Endothelial cell of umbilical vein (primary cell): Measurements from ENCODE around the gene C2. TPM values are rescaled to one million over a fixed set of nuclear protein-coding genes. Genes with fewer than 3 reads are reported as not detected.

ENCODE experiments used
- BruUV-seq: library from RNA; stranded (reverse); fragments of 400-500 nt; replicated peaks from 2 replicates; lab custom pipeline; 2021; lab: Mats Ljungman, UMichigan
- CTCF ChIA-PET: fragments of 300-600, 350-600 bp; sonication (Branson Sonifier 250); formaldehyde crosslinking; loops from one replicate; lab custom pipeline; 2021; ENCODE audit warnings: antibody characterized with exemption, inconsistent platforms; lab: Charles Lee
- POLR2A ChIA-PET: fragments of 300-600, 350-600 bp; sonication (Branson Sonifier 250); formaldehyde crosslinking; loops from one replicate; lab custom pipeline; 2021; ENCODE audit warnings: antibody characterized with exemption, inconsistent platforms; lab: Charles Lee
- DNase-seq: peaks from one replicate; pipeline ENCODE4 v3.0.0-alpha.2; 2011; ENCODE audit warnings: low read depth, low spot score
- FAIRE-seq: peaks from 2 replicates; lab custom pipeline; 2011; peaks lifted over from hg19 to GRCh38; lab: Jason Lieb, UNC
- H2AFZ ChIP-seq: 2 replicates; pipeline ENCODE4 v1.6.0; 2012; ENCODE audit warnings: low read depth, low read length, control low read depth, inconsistent platforms
- H3K27ac ChIP-seq: 2 replicates; pipeline ENCODE4 v1.5.1; 2011; ENCODE audit warnings: low read depth, mild to moderate bottlenecking, control low read depth, low read length, moderate library complexity; ENCODE audit not compliant: insufficient read depth
- H3K27me3 ChIP-seq, 2 experiments: 2 replicates each; pipeline versions ENCODE4 v1.6.0 to v1.6.1; 2011; ENCODE audit warnings: low read length in 2 of 2, mixed read lengths in 1 of 2; ENCODE audit not compliant: control insufficient read depth in 2 of 2, insufficient read depth in 2 of 2
- H3K36me3 ChIP-seq, 2 experiments: 2 replicates in 1 of 2; 3 replicates in 1 of 2; pipeline ENCODE4 v1.5.1; 2011; ENCODE audit warnings: low read length in 2 of 2, mild to moderate bottlenecking in 1 of 2, moderate library complexity in 1 of 2; ENCODE audit not compliant: control insufficient read depth in 2 of 2, insufficient read depth in 2 of 2; ENCODE audit errors: extremely low read depth in 1 of 2
- H3K4me1 ChIP-seq: 3 replicates; pipeline ENCODE4 v1.5.1; 2011; ENCODE audit warnings: mild to moderate bottlenecking, low read length; ENCODE audit not compliant: control insufficient read depth, insufficient read depth; ENCODE audit errors: extremely low read depth
- H3K4me2 ChIP-seq: 2 replicates; pipeline ENCODE4 v1.6.1; 2011; ENCODE audit warnings: low read length, control low read depth, mixed read lengths; ENCODE audit not compliant: insufficient read depth
- H3K4me3 ChIP-seq, 3 experiments: fragments of 200-600 bp in 1 of 3; sonication (generic), shearing (Covaris generic) in 1 of 3; replicated peaks in 1 of 3; 2 replicates each; pipeline ENCODE4 v1.5.1; 2011 to 2016; ENCODE audit warnings: control low read depth in 3 of 3, low read length in 3 of 3, mild to moderate bottlenecking in 2 of 3, inconsistent platforms in 1 of 3, low read depth in 1 of 3, moderate library complexity in 1 of 3; ENCODE audit not compliant: insufficient read depth in 1 of 3
- H3K79me2 ChIP-seq: 2 replicates; pipeline ENCODE4 v1.6.0; 2012; ENCODE audit warnings: low read length, inconsistent platforms; ENCODE audit not compliant: control insufficient read depth, insufficient read depth
- H3K9ac ChIP-seq: replicated peaks from 2 replicates; pipeline ENCODE3; 2011; ENCODE audit warnings: low read length, control low read depth; ENCODE audit not compliant: insufficient read depth; ENCODE audit errors: extremely low read depth
- H3K9me1 ChIP-seq: replicated peaks from 3 replicates; pipeline ENCODE4 v1.6.0; 2011; ENCODE audit warnings: mild to moderate bottlenecking, low read length; ENCODE audit not compliant: control insufficient read depth, insufficient read depth; ENCODE audit errors: extremely low read depth
- H3K9me3 ChIP-seq: replicated peaks from 2 replicates; pipeline ENCODE4 v1.5.1; 2012; ENCODE audit warnings: low read length, inconsistent platforms; ENCODE audit not compliant: control insufficient read depth, insufficient read depth
- H4K20me1 ChIP-seq: replicated peaks from 2 replicates; pipeline ENCODE3; 2011; ENCODE audit warnings: mild to moderate bottlenecking, low read length; ENCODE audit not compliant: control insufficient read depth, insufficient read depth; ENCODE audit errors: extremely low read depth
- CTCF ChIP-seq, 2 donors: IDR thresholded peaks; 1 replicate in 1 of 2; 2 replicates in 1 of 2; pipeline ENCODE4 v1.5.1; 2011; ENCODE audit warnings: low read length in 2 of 2, mild to moderate bottlenecking in 2 of 2, moderate library complexity in 2 of 2, control low read depth in 1 of 2, inconsistent platforms in 1 of 2, low read depth in 1 of 2; ENCODE audit not compliant: insufficient read depth in 1 of 2; ENCODE audit errors: extremely low read depth in 1 of 2
- EZH2 ChIP-seq: IDR thresholded peaks from 2 replicates; pipeline ENCODE4 v1.6.1; 2012; ENCODE audit warnings: borderline replicate concordance, low read depth, mild to moderate bottlenecking, moderate library complexity, low read length, inconsistent platforms; ENCODE audit not compliant: severe bottlenecking
- FOS ChIP-seq: IDR thresholded peaks from 2 replicates; pipeline ENCODE4 v1.6.1; 2011; ENCODE audit warnings: mild to moderate bottlenecking, low read length, moderate library complexity, borderline replicate concordance; ENCODE audit not compliant: insufficient read depth
- GATA2 ChIP-seq: IDR thresholded peaks from 2 replicates; pipeline ENCODE4 v1.7.0; 2011; ENCODE audit warnings: low read depth, mild to moderate bottlenecking, moderate library complexity, mixed read lengths, low read length; ENCODE audit not compliant: insufficient read length, insufficient read depth
- JUN ChIP-seq: IDR thresholded peaks from 2 replicates; pipeline ENCODE4 v1.6.1; 2011; ENCODE audit warnings: borderline replicate concordance, low read depth; ENCODE audit not compliant: insufficient read length, insufficient read depth
- MAX ChIP-seq: IDR thresholded peaks from 2 replicates; pipeline ENCODE4 v1.6.1; 2011; ENCODE audit not compliant: insufficient read depth, insufficient read length
- MYC ChIP-seq: IDR thresholded peaks from one replicate; pipeline ENCODE4 v1.6.1; 2011; ENCODE audit warnings: mild to moderate bottlenecking, low read depth, low read length
- POLR2A ChIP-seq: IDR thresholded peaks from 2 replicates; pipeline ENCODE4 v1.6.1; 2012; ENCODE audit warnings: low read depth, mild to moderate bottlenecking, control low read depth, low read length
- POLR2AphosphoS5 ChIP-seq: IDR thresholded peaks from 2 replicates; pipeline ENCODE4 v1.6.1; 2012; ENCODE audit warnings: low read depth, mild to moderate bottlenecking, control low read depth, low read length, moderate library complexity; ENCODE audit not compliant: insufficient read depth
- dilution Hi-C: fragments of 300-500 bp; cut with MboI; formaldehyde crosslinking; loops from one replicate; pipeline ENCODE4 v1.15.0; 2019; ENCODE audit warnings: low sequenced_read_pairs; ENCODE audit not compliant: extremely low pct_ligation_motif_present
- intact Hi-C: fragments of 100-400 bp; cut with micrococcal nuclease; formaldehyde crosslinking; loops from one replicate; pipeline ENCODE4 v1.10.0; 2022
- polyA plus RNA-seq, 4 experiments: library from polyadenylated mRNA; depleted of rRNA in 3 of 4; stranded (reverse) in 3 of 4; unstranded in 1 of 4; fragments of >200 nt; gene quantifications; 2 replicates each; pipeline versions ENCODE4 v1.2.1 to v1.2.3, GENCODE V29; 2011 to 2012; ENCODE audit warnings: missing spikeins in 1 of 4
- total RNA-seq: library from RNA; stranded (reverse); gene quantifications from 2 replicates; pipeline ENCODE4 v1.2.3, GENCODE V29; 2021

Gene C2
- total and polyA plus RNA-seq, 2 donors (not counting 3 experiments of a cell fraction or from before 2014, with no cell fraction given) = 0.60 TPM; not detected in 1

GRCh38 chr6:31966997-31967925, 39.7 kb downstream of the C2 start:
- Histone ChIP-seq H3K9ac (no peak overlapping the region), H3K79me2 (peaks cover 15% of the 10 kb centered on the region), H3K4me3 (no peak overlapping the region), H3K27ac (no peak overlapping the region), H2AFZ (no peak overlapping the region), H3K9me3 (no peaks in the 10 kb centered on the region), H3K36me3 (peaks cover 9 to 55% of the 10 kb centered on the region in 2 experiments), H3K27me3 (no peaks in the 10 kb centered on the region), H4K20me1 (no peaks in the 10 kb centered on the region), H3K9me1 (no peaks in the 10 kb centered on the region), H3K4me2 (no peak overlapping the region), H3K4me1 (peaks cover 9% of the 10 kb centered on the region)
- ChIA-PET CTCF (interaction anchor here (1.3 kb wide), 1 partner anchor 15 kb away, joined by 7 read pairs; no protein-coding TSS in a partner anchor), POLR2A (no interaction called here)
- BruUV-seq = no TSS peak
- dilution Hi-C loops (no loop called here), intact Hi-C loops (no loop called here)
- no peak for TF ChIP-seq JUN
- TF ChIP-seq MYC = no peak
- TF ChIP-seq MAX = no peak
- no peak for TF ChIP-seq POLR2AphosphoS5
- TF ChIP-seq FOS = no peak
- TF ChIP-seq EZH2 = no peak
- TF ChIP-seq POLR2A = no peak
- TF ChIP-seq GATA2 = no peak
- no peak for TF ChIP-seq CTCF (IDR thresholded peaks at IDR 0.05; ENCODE audit: extremely low read depth in 1 of 2, insufficient read depth in 1 of 2, low read depth in 1 of 2, low read length in 2 of 2)
- FAIRE-seq = no peak
- DNase-seq = no peak
